Kidney epithelial cell (primary cell): Measurements from ENCODE around the gene ARSB. TPM values are rescaled to one million over a fixed set of nuclear protein-coding genes. Genes with fewer than 3 reads are reported as not detected.
A peak's percentile ranks its signal among the peaks of the same experiment; 100 is the strongest.

Experiments
- DNase-seq: peaks from one replicate; pipeline ENCODE4 v3.0.0-alpha.2; 2010; ENCODE audit warnings: low read depth
- H3K27me3 ChIP-seq: 2 replicates; pipeline ENCODE4 v1.6.0; 2011; ENCODE audit warnings: low read length; ENCODE audit not compliant: control insufficient read depth, insufficient read depth
- H3K36me3 ChIP-seq: 2 replicates; pipeline ENCODE4 v1.5.1; 2011; ENCODE audit warnings: low read length; ENCODE audit not compliant: control insufficient read depth, insufficient read depth
- H3K4me3 ChIP-seq: 2 replicates; pipeline ENCODE4 v1.5.1; 2011; ENCODE audit warnings: low read depth, mild to moderate bottlenecking, control low read depth, low read length
- total RNA-seq: library from RNA; depleted of rRNA; stranded (reverse); fragments of >200 nt; gene quantifications from 2 replicates; pipeline ENCODE4 v1.2.3, GENCODE V29; 2015
- TF ChIP-seq, protein P1 (sequence below): IDR thresholded peaks from 2 replicates; pipeline ENCODE4 v1.5.1; 2011; ENCODE audit warnings: mild to moderate bottlenecking, moderate library complexity, low read length, control low read depth, inconsistent platforms; ENCODE audit not compliant: insufficient read depth, poor library complexity, severe bottlenecking

ARSB gene
- total RNA-seq, 1 donor from 2014 or later: 17.5 TPM

DNA sequence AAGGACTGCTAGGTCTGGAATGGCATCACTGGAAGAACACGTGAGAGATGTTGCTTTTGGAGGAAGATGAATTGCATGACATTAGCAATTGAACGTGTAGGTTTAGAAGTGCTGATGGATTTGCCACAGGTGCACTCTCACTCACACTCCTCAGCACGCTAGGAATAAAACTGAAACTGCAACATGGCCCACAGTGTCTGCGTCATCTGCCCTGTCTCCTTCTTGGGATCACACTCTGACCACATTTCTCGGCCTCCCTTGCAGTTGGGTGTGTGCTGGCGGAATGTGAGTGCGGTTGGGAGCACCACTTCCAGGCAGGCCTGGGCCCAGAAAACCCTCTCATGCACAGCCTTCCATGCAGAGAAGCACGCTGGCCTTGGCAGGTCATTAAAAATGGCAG lies 183.7 kb downstream of the ARSB start:
- Histone ChIP-seq H3K27me3 (no peaks in the 10 kb centered on the region), H3K36me3 (no peaks in the 10 kb centered on the region), H3K4me3 (no peak overlapping the region)
- no peak for DNase-seq
- TF ChIP-seq, protein P1, sequence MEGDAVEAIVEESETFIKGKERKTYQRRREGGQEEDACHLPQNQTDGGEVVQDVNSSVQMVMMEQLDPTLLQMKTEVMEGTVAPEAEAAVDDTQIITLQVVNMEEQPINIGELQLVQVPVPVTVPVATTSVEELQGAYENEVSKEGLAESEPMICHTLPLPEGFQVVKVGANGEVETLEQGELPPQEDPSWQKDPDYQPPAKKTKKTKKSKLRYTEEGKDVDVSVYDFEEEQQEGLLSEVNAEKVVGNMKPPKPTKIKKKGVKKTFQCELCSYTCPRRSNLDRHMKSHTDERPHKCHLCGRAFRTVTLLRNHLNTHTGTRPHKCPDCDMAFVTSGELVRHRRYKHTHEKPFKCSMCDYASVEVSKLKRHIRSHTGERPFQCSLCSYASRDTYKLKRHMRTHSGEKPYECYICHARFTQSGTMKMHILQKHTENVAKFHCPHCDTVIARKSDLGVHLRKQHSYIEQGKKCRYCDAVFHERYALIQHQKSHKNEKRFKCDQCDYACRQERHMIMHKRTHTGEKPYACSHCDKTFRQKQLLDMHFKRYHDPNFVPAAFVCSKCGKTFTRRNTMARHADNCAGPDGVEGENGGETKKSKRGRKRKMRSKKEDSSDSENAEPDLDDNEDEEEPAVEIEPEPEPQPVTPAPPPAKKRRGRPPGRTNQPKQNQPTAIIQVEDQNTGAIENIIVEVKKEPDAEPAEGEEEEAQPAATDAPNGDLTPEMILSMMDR: no peak

DNA sequence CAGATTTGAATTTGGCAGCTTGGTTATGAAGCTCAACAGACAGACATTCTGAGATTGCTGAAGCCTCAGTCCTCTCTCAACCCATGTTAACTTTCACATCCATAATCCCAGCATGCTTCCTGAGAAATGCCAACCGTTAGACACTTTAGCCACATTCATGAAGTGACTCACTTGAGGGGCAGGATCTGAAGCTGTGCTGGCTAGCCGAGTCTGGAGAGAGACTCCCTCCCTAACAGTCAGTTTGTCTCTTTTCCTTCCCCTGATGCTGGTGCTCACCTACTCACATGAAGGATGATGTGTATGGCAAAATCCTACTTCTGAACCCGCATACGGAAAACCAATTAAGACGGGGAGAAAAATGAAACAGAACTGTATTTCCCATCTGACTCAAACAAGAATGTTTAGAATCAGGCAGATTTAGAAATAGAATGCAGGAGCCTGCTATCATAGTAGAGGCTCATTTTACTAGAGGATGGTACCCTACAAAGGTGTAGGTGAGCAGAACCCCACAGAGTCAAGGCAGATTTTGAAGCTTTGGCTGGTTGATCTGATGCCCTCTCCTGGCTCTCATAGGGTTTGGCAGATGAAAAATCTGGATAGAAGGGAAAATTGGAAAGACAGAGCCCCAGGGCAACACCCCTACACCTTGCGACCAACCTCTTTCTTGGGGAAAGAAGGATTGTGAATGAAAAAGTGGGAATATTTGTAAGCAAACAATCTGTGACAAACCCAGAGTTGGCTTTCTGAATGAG lies 185.7 kb downstream of the ARSB start:
- Histone ChIP-seq H3K27me3 (no peaks in the 10 kb centered on the region), H3K36me3 (no peaks in the 10 kb centered on the region), H3K4me3 (no peak overlapping the region)
- DNase-seq: peak; percentile 21
- TF ChIP-seq, protein P1: no peak

DNA sequence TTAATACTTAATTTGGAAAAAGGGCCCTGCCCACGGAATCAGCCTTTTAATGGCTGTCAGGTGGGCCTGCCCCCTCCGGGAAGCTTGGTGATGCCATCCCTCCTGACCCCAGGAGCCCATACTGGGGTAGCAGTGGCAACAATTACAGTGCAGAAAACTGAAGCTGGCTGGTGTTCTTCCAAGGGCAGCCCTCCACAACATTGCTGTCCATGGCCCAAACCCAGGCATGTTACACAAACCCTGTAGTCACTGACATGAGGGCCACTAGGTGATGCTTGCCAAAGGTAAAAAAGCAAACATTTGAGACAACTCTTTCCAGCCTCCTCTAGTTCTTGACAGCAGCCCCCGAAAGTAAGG lies 186.5 kb downstream of the ARSB start:
- Histone ChIP-seq H3K36me3 (no peaks in the 10 kb centered on the region), H3K27me3 (no peaks in the 10 kb centered on the region), H3K4me3 (no peak overlapping the region)
- TF ChIP-seq, protein P1: no peak
- DNase-seq: no peak

DNA sequence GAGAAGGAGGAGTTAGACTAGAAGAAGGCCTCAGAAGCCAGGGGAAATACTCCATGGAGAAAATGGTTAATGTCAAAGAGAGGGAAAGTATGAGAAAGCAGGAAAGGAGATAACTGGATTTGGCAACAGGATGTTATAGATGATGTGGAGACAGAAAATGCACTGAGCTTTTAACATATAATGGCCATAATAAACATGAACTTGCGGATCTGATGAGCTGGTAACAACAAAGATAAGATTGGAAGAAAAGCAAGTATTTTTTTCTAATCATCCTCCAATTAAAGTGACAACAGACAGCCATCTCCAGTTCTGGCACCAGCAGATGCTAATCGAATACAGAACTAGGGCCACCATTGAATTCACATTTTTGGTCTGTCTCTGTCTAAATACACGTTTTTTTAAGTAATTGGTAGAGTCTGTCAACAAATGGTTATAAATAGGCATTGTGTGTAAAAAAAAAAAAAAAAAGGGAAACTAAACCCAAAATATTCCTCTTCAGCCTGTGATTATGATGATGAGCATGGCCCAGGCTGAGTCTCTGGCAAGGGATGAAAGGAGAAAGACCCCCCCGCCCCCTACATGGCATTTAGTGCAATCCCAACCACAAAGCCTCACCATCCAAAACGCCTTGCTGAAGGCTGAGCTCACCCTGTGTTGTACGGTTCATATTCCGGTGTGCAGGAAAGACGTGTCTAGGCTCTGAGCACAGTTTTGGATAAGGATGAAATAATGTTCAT lies 187.0 kb downstream of the ARSB start:
- DNase-seq: no peak
- no peaks in the 10 kb centered on the region for H3K36me3 ChIP-seq
- no peak overlapping the region for H3K4me3 ChIP-seq
- no peaks in the 10 kb centered on the region for H3K27me3 ChIP-seq
- TF ChIP-seq, protein P1: no peak

DNA sequence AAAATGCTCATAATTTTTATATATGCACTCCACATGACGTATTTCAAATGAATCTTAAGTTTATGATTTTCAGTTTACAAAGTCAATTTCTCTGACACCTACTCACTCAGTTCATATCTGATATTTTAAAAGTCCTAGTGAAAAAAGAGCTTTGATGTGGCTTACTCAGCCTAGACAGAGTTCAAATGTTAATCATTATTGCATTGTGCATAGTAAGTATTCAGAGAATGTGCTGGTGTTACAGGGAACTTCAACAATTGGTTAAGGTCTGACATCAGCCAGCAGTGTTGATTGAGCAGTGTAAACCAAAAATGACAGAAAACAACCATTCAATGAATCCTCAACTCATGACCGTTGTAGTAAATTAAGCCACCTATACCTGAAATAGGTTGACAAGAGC lies 189.4 kb downstream of the ARSB start:
- no peaks in the 10 kb centered on the region for H3K27me3 ChIP-seq

More for the DNA sequence above, 189.4 kb downstream of the ARSB start:
- Histone ChIP-seq H3K36me3 (no peaks in the 10 kb centered on the region), H3K4me3 (no peak overlapping the region)
- DNase-seq: peak; percentile 78
- TF ChIP-seq, protein P1: no peak
